Measurements from ENCODE around the gene RRAGC.

DNA sequence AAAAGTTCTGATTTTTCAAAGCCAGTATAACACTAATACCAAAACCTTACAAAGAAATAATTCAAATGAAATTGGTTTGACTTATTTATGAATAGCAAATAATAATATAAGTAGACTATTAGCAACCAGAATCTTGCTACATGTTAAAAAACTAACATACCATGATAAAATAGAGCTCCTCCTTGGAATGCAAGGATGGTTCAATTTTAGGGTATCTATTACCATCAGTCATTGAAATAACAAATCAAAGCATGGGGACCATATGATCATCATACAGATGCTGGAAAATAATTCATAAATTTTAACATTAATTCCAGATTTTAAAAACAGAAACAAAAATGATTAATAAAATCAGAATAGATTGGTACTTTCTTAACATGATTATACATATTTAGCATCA lies 66.3 kb downstream of the RRAGC start:
- TF ChIP-seq, protein P1, sequence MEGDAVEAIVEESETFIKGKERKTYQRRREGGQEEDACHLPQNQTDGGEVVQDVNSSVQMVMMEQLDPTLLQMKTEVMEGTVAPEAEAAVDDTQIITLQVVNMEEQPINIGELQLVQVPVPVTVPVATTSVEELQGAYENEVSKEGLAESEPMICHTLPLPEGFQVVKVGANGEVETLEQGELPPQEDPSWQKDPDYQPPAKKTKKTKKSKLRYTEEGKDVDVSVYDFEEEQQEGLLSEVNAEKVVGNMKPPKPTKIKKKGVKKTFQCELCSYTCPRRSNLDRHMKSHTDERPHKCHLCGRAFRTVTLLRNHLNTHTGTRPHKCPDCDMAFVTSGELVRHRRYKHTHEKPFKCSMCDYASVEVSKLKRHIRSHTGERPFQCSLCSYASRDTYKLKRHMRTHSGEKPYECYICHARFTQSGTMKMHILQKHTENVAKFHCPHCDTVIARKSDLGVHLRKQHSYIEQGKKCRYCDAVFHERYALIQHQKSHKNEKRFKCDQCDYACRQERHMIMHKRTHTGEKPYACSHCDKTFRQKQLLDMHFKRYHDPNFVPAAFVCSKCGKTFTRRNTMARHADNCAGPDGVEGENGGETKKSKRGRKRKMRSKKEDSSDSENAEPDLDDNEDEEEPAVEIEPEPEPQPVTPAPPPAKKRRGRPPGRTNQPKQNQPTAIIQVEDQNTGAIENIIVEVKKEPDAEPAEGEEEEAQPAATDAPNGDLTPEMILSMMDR (IDR thresholded peaks at IDR 0.05) = no peak
- TF ChIP-seq POLR2AphosphoS5 (IDR thresholded peaks at IDR 0.05) = no peak
- TF ChIP-seq EP300 (IDR thresholded peaks at IDR 0.05) = no peak
